AG04450 (cell line): ENCODE data around the gene MAPK8IP3. TPM values are rescaled to one million over a fixed set of nuclear protein-coding genes. Genes with fewer than 3 reads are reported as not detected.

Experiments
- CTCF ChIA-PET: fragments of 300-600, 350-600 bp; formaldehyde crosslinking; extraction: SDS; loops from one replicate; lab custom pipeline; 2022; ENCODE audit warnings: antibody characterized with exemption, inconsistent platforms; lab: Charles Lee
- POLR2A ChIA-PET: fragments of 350-600 bp; formaldehyde crosslinking; extraction: SDS; loops from one replicate; lab custom pipeline; 2021; ENCODE audit warnings: antibody characterized with exemption, inconsistent platforms; lab: Yijun Ruan, JAX
- DNase-seq: peaks from one replicate; pipeline ENCODE4 v3.0.0-alpha.2; 2011; ENCODE audit warnings: low read depth, low spot score
- H3K27ac ChIP-seq: one replicate; pipeline ENCODE4 v1.5.1; 2012; ENCODE audit warnings: low read depth, low read length, control low read depth
- H3K27me3 ChIP-seq: one replicate; pipeline ENCODE4 v1.6.0; 2012; ENCODE audit warnings: low read length; ENCODE audit not compliant: control insufficient read depth, insufficient read depth
- H3K4me3 ChIP-seq: 2 replicates; pipeline ENCODE4 v1.5.1; 2011; ENCODE audit warnings: mild to moderate bottlenecking, low read depth, low read length, control low read depth
- H3K9me3 ChIP-seq: 2 replicates; pipeline ENCODE4 v1.5.1; 2012; ENCODE audit warnings: low read length; ENCODE audit not compliant: control insufficient read depth, insufficient read depth
- polyA plus RNA-seq: library from polyadenylated mRNA; depleted of rRNA; stranded (reverse); fragments of >200 nt; gene quantifications from 2 replicates; pipeline ENCODE4 v1.2.3, GENCODE V29; 2011
- TF ChIP-seq, protein P1 (sequence below): IDR thresholded peaks from 2 replicates; pipeline ENCODE4 v1.5.1; 2011; ENCODE audit warnings: low read depth, low read length, control low read depth, inconsistent platforms

MAPK8IP3 gene
- polyA plus RNA-seq, 1 experiment, result 11.8 TPM

- H3K4me3 ChIP-seq, result no peak overlapping the region
- DNase-seq, result no peak
- H3K27me3 ChIP-seq, result no peaks in the 10 kb centered on the region
- TF ChIP-seq, protein P1, sequence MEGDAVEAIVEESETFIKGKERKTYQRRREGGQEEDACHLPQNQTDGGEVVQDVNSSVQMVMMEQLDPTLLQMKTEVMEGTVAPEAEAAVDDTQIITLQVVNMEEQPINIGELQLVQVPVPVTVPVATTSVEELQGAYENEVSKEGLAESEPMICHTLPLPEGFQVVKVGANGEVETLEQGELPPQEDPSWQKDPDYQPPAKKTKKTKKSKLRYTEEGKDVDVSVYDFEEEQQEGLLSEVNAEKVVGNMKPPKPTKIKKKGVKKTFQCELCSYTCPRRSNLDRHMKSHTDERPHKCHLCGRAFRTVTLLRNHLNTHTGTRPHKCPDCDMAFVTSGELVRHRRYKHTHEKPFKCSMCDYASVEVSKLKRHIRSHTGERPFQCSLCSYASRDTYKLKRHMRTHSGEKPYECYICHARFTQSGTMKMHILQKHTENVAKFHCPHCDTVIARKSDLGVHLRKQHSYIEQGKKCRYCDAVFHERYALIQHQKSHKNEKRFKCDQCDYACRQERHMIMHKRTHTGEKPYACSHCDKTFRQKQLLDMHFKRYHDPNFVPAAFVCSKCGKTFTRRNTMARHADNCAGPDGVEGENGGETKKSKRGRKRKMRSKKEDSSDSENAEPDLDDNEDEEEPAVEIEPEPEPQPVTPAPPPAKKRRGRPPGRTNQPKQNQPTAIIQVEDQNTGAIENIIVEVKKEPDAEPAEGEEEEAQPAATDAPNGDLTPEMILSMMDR, result no peak
- H3K9me3 ChIP-seq, result no peaks in the 10 kb centered on the region; the same call in 1 of the 2 replicates
- ChIA-PET POLR2A (no interaction called here), CTCF (no interaction called here)
- no peak overlapping the region for H3K27ac ChIP-seq
Measured at GRCh38 chr16:1786242-1787055, 80.5 kb downstream of the MAPK8IP3 start.

DNA sequence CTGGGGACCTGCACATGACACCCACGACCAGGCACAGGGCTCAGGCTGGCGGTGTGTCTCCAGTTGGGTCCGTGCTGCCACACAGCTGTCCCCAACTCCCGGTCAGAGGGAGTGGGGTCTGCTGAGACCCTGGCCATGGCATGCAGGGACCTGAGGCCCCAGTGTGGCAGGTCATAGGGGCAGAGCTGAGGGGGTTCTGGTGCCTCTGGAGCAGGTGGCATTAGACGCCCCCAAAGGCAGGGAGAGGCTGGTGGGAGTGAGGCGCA is 81.0 kb downstream of the MAPK8IP3 start:
- Histone ChIP-seq H3K27me3 (no peaks in the 10 kb centered on the region), H3K4me3 (no peak overlapping the region), H3K27ac (no peak overlapping the region), H3K9me3 (no peaks in the 10 kb centered on the region; the same call in 1 of the 2 replicates)
- TF ChIP-seq, protein P1, result no peak
- CTCF ChIA-PET, result no interaction called here
- POLR2A ChIA-PET, result no interaction called here
- no peak for DNase-seq

GRCh38 chr16:1787322-1788094 is 81.5 kb downstream of the MAPK8IP3 start:
- no peak for DNase-seq
- POLR2A ChIA-PET, result no interaction called here
- H3K9me3 ChIP-seq, result no peaks in the 10 kb centered on the region; the same call in 1 of the 2 replicates
- TF ChIP-seq, protein P1, result no peak
- no peak overlapping the region for H3K27ac ChIP-seq
- CTCF ChIA-PET, result no interaction called here
- no peaks in the 10 kb centered on the region for H3K27me3 ChIP-seq
- H3K4me3 ChIP-seq, result no peak overlapping the region

DNA sequence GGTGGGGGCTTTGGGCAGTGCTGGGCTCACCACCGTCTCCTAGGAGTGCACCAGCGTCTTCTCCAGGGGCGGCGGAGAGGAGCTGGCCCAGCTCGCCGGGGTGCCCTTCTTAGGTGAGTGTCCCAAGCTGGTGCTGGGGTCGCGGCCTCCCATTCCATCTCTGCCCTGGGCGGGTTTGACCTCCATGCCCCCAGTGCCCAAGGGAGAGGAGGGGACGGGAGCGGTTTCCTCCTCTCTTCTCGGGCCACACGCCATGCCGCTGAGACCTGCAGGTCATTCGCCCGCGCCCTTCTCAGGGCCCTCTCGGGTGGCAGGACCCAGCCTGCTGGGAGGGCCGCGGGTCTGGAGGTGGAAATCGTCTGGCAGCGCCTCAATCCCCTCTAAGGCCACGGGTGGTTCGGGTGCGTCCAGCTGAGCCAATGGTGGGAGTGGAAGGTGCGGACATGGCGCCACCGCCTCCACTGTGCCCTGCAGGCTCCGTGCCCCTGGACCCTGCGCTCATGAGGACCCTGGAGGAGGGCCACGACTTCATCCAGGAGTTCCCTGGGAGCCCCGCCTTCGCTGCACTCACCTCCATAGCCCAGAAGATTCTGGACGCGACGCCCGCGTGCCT is 82.2 kb downstream of the MAPK8IP3 start:
- ChIA-PET POLR2A (no interaction called here), CTCF (no interaction called here)
- no peak for DNase-seq
- H3K27me3 ChIP-seq, result no peaks in the 10 kb centered on the region
- TF ChIP-seq, protein P1, result no peak
- H3K4me3 ChIP-seq, result no peak overlapping the region
- no peaks in the 10 kb centered on the region; the same call in 1 of the 2 replicates for H3K9me3 ChIP-seq
- no peak overlapping the region for H3K27ac ChIP-seq
